ENCODE measurements around the gene TMEM240.
"Not testable (repeated sequence)": the region's sequence is repeated elsewhere in the genome, so short reads cannot be mapped to it uniquely, and the experiment has no call there.

TMEM240 gene

DNA sequence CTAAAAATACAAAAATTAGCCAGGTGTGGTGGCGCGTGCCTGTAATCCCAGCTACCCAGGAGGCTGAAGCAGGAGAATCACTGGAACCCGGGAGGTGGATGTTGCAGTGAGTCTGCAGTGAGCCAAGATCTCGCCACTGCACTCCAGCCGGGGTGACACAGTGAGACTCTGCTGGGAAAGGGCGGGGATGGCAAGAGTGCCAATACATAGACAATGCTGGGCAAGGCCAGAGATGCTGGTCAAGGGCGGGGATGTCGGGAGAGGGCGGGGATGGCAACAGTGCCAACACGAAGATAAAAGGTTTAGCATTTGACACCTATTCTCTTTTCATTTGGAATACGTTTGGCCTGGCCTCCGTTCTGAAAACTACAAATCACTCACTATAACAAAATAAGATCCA lies 23.3 kb upstream of the TMEM240 start:
- no peak overlapping the region for H3K4me3 ChIP-seq (ENCODE audit: low read depth, low read length)
- no peak for TF ChIP-seq CTCF (IDR thresholded peaks at IDR 0.05; ENCODE audit: borderline replicate concordance, insufficient read depth, low read depth, low read length)

- H3K4me3 ChIP-seq (ENCODE audit: low read depth, low read length), result no peak overlapping the region
- TF ChIP-seq CTCF (IDR thresholded peaks at IDR 0.05; ENCODE audit: borderline replicate concordance, insufficient read depth, low read depth, low read length), result no peak
These were observed 22.3 kb upstream of the TMEM240 start for GRCh38 chr1:1562556-1563195.

DNA sequence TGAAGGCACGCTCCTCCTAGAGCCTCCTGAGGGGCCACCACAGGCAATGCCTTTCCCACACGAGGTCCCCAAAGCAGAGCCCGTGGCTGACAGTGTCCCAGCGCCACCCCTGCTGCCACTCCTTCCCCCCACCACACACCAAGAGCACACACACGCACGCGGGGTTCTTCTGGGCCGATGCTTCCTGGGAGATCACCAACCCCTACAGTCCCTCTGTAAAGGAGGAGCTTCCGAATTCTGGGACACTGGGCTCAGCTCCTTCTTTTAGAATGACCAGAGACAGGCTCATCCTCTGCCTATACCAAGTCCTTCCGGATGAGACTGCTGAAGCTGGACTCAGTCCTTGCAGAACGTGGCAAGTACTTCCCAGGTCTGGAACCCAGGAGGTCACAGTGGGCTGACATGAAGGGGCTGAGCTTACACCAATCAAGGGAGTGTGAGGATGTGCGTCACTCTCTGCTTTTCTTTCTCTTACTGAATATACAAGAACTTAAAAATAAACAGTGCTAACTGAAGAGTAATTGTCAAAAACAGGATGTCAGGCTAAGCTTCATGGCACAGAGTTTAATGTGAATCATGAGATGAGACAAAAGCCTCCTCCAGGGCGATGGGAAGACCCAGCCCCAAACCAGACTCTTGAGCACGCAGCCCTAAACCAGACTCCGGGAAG lies 21.5 kb upstream of the TMEM240 start:
- no peak overlapping the region for H3K4me3 ChIP-seq (ENCODE audit: low read depth, low read length)
- no peak for TF ChIP-seq CTCF (IDR thresholded peaks at IDR 0.05; ENCODE audit: borderline replicate concordance, insufficient read depth, low read depth, low read length)

DNA sequence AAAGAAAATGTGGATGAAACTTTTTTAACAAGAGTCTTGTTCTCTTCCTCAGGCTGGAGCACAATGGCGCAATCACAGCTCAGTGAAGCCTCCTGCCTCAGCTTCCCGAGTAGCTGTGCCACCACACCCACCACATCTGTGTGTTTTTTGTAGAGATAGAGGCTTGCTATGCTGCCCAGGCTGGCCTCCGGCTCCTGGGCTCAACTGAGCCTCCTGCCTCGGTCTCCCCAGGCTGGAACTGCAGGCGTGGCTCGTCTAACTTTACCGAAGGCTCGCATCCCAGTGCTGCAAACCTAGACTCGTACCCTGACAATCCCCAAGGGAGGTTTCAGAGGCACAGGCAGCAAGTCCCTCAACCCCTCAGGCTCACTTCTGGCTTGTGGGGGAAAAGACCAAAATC lies 19.8 kb upstream of the TMEM240 start:
- no peak for TF ChIP-seq CTCF (IDR thresholded peaks at IDR 0.05; ENCODE audit: borderline replicate concordance, insufficient read depth, low read depth, low read length)
- H3K4me3 ChIP-seq (ENCODE audit: low read depth, low read length), result no peak overlapping the region

GRCh38 chr1:1559066-1559465 lies 18.6 kb upstream of the TMEM240 start:
- TF ChIP-seq CTCF (IDR thresholded peaks at IDR 0.05; ENCODE audit: borderline replicate concordance, insufficient read depth, low read depth, low read length), result no peak
- no peak overlapping the region for H3K4me3 ChIP-seq (ENCODE audit: low read depth, low read length)

- TF ChIP-seq CTCF (IDR thresholded peaks at IDR 0.05; ENCODE audit: borderline replicate concordance, insufficient read depth, low read depth, low read length), result no peak
- H3K4me3 ChIP-seq (ENCODE audit: low read depth, low read length), result no peak overlapping the region
These were observed 18.2 kb upstream of the TMEM240 start for GRCh38 chr1:1558591-1558990.

DNA sequence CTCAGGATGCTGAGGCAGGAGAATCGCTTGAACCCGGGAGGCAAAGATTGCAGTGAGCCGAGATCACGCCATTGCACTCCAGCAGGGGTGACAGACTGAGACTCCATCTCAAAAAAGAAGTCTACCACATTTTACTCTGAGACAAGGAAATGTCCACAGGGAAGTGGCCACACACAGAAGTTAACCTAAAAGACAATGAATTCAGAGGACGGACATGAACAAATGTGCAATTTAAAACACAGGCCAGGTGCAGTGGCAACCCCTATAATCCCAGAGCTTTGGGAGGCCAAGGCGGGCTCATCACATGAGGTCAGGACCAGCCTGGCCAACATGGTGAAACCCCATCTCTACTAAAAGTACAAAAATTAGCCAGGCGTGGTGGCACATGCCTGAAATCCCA lies 17.3 kb upstream of the TMEM240 start:
- H3K4me3 ChIP-seq (ENCODE audit: low read depth, low read length), result not testable (repeated sequence)

- H3K4me3 ChIP-seq (ENCODE audit: low read depth, low read length), result not testable (repeated sequence)
These were observed 16.5 kb upstream of the TMEM240 start for GRCh38 chr1:1556961-1557360.

All from GM12875 (cell line).